ENCODE data around the gene RPS4Y2.

The RPS4Y2 gene

GRCh38 chrY:20781408-20781807 lies 25.5 kb downstream of the RPS4Y2 start:
- Mint-ChIP-seq H3K36me3 (ENCODE audit: insufficient read depth) (no peaks in the 10 kb centered on the region), H3K9me3 (no peaks in the 10 kb centered on the region), H3K4me3 (no peak overlapping the region), H3K27me3 (no peaks in the 10 kb centered on the region), H3K4me1 (ENCODE audit: low read depth in 2 of 2) (peaks cover 0 to 3% of the 10 kb centered on the region in 2 donors), H3K27ac (no peak overlapping the region)
- DNase-seq: no peak
- no peak for ATAC-seq (replicated peaks)

- ATAC-seq (replicated peaks) (no peak), DNase-seq (no peak)
- no peaks in the 10 kb centered on the region for H3K36me3 Mint-ChIP-seq (ENCODE audit: insufficient read depth)
- H3K27me3 Mint-ChIP-seq: no peaks in the 10 kb centered on the region
- H3K9me3 Mint-ChIP-seq: no peaks in the 10 kb centered on the region
- no peak overlapping the region for H3K4me3 Mint-ChIP-seq
- no peak overlapping the region for H3K27ac Mint-ChIP-seq
- no peaks in the 10 kb centered on the region for H3K4me1 Mint-ChIP-seq (ENCODE audit: low read depth in 2 of 2)
These were observed 29.1 kb downstream of the RPS4Y2 start for GRCh38 chrY:20784965-20785364.

DNA sequence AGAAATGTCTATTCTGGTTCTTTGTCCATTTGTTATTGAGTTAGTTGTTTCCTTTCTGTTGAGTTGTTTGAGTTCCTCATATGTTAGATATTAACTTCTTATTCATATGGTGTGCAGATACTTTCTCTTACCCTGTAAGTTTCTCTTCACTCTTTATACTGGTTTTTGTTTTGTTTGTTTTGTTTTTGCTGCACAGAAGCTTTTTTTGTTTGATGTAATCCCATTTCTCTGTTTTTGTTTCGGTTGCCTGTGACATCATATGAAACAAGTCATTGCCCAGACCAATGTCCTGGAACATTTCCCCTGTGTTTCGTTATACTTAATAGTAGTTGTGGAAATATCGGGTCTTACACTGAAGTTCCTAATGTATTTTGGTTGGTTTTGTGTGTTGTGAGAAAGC lies 31.2 kb downstream of the RPS4Y2 start:
- DNase-seq (no peak), ATAC-seq (replicated peaks) (no peak)
- no peak overlapping the region for H3K4me3 Mint-ChIP-seq
- no peaks in the 10 kb centered on the region for H3K9me3 Mint-ChIP-seq
- H3K27ac Mint-ChIP-seq: no peak overlapping the region
- H3K36me3 Mint-ChIP-seq (ENCODE audit: insufficient read depth): no peaks in the 10 kb centered on the region
- no peaks in the 10 kb centered on the region for H3K27me3 Mint-ChIP-seq
- no peaks in the 10 kb centered on the region for H3K4me1 Mint-ChIP-seq (ENCODE audit: low read depth in 2 of 2)

DNA sequence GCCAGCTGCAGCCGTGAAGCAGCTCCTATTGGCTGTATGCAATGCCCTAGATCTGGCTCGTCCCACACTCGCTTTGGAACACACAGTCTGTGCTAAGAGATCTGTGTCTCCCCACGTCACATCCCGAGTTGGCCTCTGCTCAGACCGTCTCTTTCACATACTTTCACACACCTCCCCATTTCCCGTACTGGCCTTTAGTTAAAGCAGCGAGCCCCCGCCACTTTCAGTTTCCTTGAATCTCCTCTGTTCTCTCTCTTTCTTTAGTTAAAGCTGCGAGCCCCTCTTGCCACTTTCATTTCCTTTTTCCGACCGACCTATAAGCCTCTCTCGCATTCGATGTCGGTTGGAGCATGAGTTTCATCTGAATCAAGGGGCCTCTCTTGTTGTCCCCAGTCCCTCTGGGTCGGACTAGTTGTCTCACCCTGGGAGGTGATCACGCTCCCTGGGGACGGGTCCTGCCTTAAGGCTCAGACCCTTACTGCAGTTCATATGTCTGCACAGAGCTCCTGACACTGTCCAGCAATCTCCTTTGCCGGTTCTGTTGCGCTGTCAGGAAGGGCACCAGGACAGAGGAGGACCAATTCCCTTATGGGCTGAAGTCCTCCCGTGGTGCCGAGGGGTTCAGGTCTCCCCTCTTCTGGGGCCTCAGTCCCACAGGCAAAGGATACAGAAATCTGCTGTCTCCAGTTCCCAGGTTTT lies 42.6 kb downstream of the RPS4Y2 start:
- H3K4me3 Mint-ChIP-seq: peak overlapping the region; percentile 76 to 81
- peaks cover 0 to 6% of the 10 kb centered on the region in 2 donors for H3K27me3 Mint-ChIP-seq
- ATAC-seq (replicated peaks): peak; percentile 60
- H3K9me3 Mint-ChIP-seq: no peaks in the 10 kb centered on the region
- H3K27ac Mint-ChIP-seq: peak overlapping the region; percentile 83 to 95
- no peaks in the 10 kb centered on the region for H3K36me3 Mint-ChIP-seq (ENCODE audit: insufficient read depth)
- DNase-seq: peak in 1 of 3 experiments; percentile 22
- peaks cover 8 to 18% of the 10 kb centered on the region in 2 donors for H3K4me1 Mint-ChIP-seq (ENCODE audit: low read depth in 2 of 2)

GRCh38 chrY:20802659-20803058 lies 46.8 kb downstream of the RPS4Y2 start:
- no peak overlapping the region for H3K4me3 Mint-ChIP-seq
- no peaks in the 10 kb centered on the region for H3K27me3 Mint-ChIP-seq
- H3K27ac Mint-ChIP-seq: no peak overlapping the region
- ATAC-seq (replicated peaks): no peak
- H3K4me1 Mint-ChIP-seq (ENCODE audit: low read depth in 2 of 2): peaks cover 6 to 16% of the 10 kb centered on the region in 2 donors
- DNase-seq: no peak
- no peaks in the 10 kb centered on the region for H3K9me3 Mint-ChIP-seq
- no peaks in the 10 kb centered on the region for H3K36me3 Mint-ChIP-seq (ENCODE audit: insufficient read depth)

GRCh38 chrY:20806243-20806642 lies 50.3 kb downstream of the RPS4Y2 start:
- Mint-ChIP-seq H3K36me3 (ENCODE audit: insufficient read depth) (no peaks in the 10 kb centered on the region), H3K4me3 (no peak overlapping the region)

DNA sequence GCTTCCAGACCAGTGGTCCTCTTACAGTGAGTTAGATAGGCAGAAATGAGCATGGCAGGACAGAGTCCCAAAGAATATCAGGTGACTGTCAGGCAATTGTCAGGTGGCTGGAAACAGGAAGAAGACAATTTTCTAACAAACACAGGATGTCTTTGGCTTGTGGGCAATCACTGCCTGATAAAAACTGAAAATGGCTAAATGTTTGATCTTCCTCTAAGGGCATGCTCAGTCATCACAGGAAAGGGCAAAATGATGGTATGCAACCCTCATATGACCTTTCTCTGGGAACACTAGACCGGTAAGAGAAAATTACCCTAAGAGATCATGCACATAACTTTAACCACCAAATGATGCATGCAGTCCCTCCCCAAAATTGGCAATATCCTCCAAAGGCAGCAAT lies 57.6 kb downstream of the RPS4Y2 start:
- peak; percentile 19 for ATAC-seq (replicated peaks)
- peaks cover 5 to 14% of the 10 kb centered on the region in 2 donors for H3K4me1 Mint-ChIP-seq (ENCODE audit: low read depth in 2 of 2)
- DNase-seq: no peak
- no peaks in the 10 kb centered on the region for H3K27me3 Mint-ChIP-seq
- H3K27ac Mint-ChIP-seq: peak overlapping the region in 1 of 2 donors; percentile 95
- H3K36me3 Mint-ChIP-seq (ENCODE audit: insufficient read depth): no peaks in the 10 kb centered on the region
- no peak overlapping the region for H3K4me3 Mint-ChIP-seq
- H3K9me3 Mint-ChIP-seq: no peaks in the 10 kb centered on the region

More at GRCh38 chrY:20806243-20806642, 50.3 kb downstream of the RPS4Y2 start:
- DNase-seq (no peak), ATAC-seq (replicated peaks) (no peak)
- Mint-ChIP-seq H3K4me1 (ENCODE audit: low read depth in 2 of 2) (peaks cover 0 to 5% of the 10 kb centered on the region in 2 donors), H3K9me3 (no peaks in the 10 kb centered on the region), H3K27me3 (no peaks in the 10 kb centered on the region), H3K27ac (no peak overlapping the region)

GRCh38 chrY:20814794-20815193 lies 58.9 kb downstream of the RPS4Y2 start:
- DNase-seq (no peak), ATAC-seq (replicated peaks) (no peak)
- Mint-ChIP-seq H3K27ac (no peak overlapping the region), H3K9me3 (no peaks in the 10 kb centered on the region), H3K36me3 (ENCODE audit: insufficient read depth) (no peaks in the 10 kb centered on the region), H3K4me3 (no peak overlapping the region), H3K4me1 (ENCODE audit: low read depth in 2 of 2) (peaks cover 5 to 14% of the 10 kb centered on the region in 2 donors), H3K27me3 (no peaks in the 10 kb centered on the region)

- ATAC-seq (replicated peaks) (no peak), DNase-seq (no peak)
- H3K4me3 Mint-ChIP-seq: no peak overlapping the region
- H3K9me3 Mint-ChIP-seq: no peaks in the 10 kb centered on the region
- no peak overlapping the region for H3K27ac Mint-ChIP-seq
- no peaks in the 10 kb centered on the region for H3K36me3 Mint-ChIP-seq (ENCODE audit: insufficient read depth)
- H3K27me3 Mint-ChIP-seq: no peaks in the 10 kb centered on the region
- H3K4me1 Mint-ChIP-seq (ENCODE audit: low read depth in 2 of 2): peaks cover 5 to 14% of the 10 kb centered on the region in 2 donors
These were observed 61.2 kb downstream of the RPS4Y2 start for GRCh38 chrY:20817067-20817466.
